LNCAP (cell line): ENCODE data around the gene RNF144B.

Experiments
- TF ChIP-seq, protein P1 (sequence below): fragments of 450-650 bp; IDR thresholded peaks from 2 replicates; pipeline ENCODE4 v1.5.1; 2017; ENCODE audit warnings: mild to moderate bottlenecking

RNF144B gene

GRCh38 chr6:18405477-18406293, 18.5 kb downstream of the RNF144B start:
- TF ChIP-seq, protein P1, sequence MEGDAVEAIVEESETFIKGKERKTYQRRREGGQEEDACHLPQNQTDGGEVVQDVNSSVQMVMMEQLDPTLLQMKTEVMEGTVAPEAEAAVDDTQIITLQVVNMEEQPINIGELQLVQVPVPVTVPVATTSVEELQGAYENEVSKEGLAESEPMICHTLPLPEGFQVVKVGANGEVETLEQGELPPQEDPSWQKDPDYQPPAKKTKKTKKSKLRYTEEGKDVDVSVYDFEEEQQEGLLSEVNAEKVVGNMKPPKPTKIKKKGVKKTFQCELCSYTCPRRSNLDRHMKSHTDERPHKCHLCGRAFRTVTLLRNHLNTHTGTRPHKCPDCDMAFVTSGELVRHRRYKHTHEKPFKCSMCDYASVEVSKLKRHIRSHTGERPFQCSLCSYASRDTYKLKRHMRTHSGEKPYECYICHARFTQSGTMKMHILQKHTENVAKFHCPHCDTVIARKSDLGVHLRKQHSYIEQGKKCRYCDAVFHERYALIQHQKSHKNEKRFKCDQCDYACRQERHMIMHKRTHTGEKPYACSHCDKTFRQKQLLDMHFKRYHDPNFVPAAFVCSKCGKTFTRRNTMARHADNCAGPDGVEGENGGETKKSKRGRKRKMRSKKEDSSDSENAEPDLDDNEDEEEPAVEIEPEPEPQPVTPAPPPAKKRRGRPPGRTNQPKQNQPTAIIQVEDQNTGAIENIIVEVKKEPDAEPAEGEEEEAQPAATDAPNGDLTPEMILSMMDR: no peak

DNA sequence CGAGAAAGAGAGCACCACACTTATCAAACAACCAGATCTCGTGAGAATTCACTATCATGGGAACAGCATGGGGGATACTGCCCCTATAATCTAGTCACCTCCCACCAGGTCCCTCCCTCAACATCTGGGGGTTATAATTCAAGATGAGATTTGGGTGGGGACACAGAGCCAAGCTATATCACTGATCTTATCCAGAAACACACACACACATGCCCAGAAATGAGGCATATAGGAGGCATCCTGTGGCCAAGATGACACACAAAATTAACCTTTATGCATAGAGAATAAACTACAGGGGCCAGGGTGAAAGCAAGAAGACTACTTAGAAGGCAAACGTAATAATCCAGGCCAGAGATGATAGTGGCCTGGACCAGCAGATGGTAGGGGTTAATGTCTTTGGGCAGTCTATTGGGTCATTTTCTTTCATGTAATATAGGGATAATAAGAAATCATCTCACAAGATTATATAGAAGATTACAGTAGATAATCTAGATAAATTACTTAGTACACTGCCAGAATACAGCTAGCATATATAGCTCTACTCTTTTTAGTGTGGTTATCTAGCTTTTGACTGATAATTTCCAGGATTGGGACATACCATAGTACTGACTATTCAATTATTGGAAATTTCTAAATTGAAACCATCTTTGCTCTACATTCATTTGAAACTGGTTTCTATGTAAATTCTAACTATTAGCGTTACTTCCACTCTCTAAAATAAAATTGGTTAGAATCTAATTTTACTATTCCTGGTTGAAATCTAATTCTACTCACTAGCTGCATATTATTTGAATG, 20.0 kb downstream of the RNF144B start:
- TF ChIP-seq, protein P1: no peak

GRCh38 chr6:18410412-18410811, 23.3 kb downstream of the RNF144B start:
- TF ChIP-seq, protein P1: no peak

DNA sequence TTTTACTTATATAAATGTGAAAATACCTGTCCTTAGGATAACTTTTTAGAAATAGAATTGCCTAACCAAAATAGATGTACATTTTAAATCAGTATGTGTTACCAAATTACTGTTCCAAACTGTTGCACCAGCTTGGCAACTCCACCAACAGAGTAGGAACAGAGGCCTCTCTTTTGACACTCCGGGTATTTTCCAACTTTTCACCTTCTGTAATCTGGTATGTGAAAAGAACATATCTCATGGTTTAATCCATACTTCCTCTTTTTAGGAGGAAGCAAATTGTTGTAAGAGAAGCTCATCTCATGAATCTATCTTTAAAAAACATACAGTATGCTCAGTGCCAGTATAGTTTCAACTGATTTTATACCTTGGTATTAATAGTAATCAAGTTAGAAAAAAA, 24.9 kb downstream of the RNF144B start:
- TF ChIP-seq, protein P1: no peak

DNA sequence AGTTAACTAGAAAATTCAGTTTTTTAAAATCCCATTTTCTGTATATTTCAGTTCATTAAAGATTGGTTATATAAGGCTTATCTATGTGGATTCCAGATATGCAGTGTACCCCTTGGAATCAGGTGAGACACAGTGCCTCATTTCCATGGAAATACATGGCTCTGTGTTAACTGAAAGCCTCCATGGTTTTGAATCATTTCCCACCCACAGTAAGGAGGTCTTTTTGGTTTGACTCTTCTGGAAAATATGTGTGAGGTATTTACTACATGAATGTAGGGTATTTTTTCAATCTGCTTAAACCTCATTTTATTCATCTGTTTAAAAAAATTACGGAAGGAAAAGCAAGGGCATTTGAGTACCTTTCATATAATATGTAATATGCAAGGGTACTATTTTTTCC, 25.5 kb downstream of the RNF144B start:
- TF ChIP-seq, protein P1: no peak

- TF ChIP-seq, protein P1: no peak
Observed at GRCh38 chr6:18413381-18413780, 26.2 kb downstream of the RNF144B start.

- TF ChIP-seq, protein P1: no peak
Observed at GRCh38 chr6:18414116-18414515, 27.0 kb downstream of the RNF144B start.
